ENCODE results near the gene PLD3. TPM values are rescaled to one million over a fixed set of nuclear protein-coding genes. Genes with fewer than 3 reads are reported as not detected.

PLD3 gene
- total RNA-seq, 2 donors from 2014 or later, result 328 to 639 TPM

DNA sequence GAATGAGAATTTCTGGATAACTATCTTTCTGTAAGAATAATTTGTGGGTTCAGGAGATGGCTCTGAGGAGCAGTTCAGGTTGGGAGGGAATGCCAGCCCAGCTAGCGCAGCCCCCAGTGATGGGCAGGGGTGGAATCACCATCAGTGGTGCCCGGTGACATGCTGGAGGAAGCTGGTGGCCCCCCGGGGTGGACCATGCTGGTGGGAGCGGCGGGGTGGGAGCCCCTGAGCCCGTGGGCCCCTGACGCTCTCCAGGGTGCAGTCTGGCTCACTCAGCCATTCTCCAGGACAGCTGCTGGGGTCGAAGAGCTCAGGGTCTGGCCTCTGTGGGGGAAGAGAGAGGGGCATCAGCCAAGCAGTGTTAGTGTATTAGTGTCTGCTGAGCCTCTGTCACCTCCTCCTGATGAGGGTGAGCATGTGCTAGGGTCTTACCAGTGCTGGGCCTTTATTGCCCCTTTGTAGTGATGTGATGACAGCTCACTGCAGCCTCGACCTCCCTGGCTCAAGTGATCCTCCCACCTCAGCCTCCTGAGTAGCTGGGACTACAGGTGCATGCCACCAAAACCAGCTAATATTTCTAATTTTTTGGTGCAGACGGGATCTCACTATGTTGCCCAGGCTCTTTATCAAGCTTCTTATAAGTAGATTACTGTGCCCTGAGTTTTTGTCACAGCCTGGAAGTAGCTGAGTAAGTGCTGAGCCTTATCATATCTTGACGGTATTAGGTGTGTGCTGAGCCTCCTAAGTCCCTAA is 31.1 kb downstream of the PLD3 start:
- 89% methylated on average over 11 of the region's 11 CpGs for WGBS

GRCh38 chr19:40380199-40381037 is 31.9 kb downstream of the PLD3 start:
- Histone ChIP-seq H3K4me1 (replicated peaks) (no peaks in the 10 kb centered on the region), H3K27me3 (replicated peaks; ENCODE audit: insufficient read depth) (no peaks in the 10 kb centered on the region), H3K9me3 (no peaks in the 10 kb centered on the region), H3K27ac (no peak overlapping the region), H3K36me3 (peaks cover 0 to 4% of the 10 kb centered on the region in 2 donors), H3K4me3 (no peak overlapping the region)
- no peak for DNase-seq (ENCODE audit: low spot score)
- intact Hi-C loops (cut with DNase I), result no loop called here
- no peak for TF ChIP-seq POLR2AphosphoS5 (IDR thresholded peaks at IDR 0.05)
- TF ChIP-seq, protein P1, sequence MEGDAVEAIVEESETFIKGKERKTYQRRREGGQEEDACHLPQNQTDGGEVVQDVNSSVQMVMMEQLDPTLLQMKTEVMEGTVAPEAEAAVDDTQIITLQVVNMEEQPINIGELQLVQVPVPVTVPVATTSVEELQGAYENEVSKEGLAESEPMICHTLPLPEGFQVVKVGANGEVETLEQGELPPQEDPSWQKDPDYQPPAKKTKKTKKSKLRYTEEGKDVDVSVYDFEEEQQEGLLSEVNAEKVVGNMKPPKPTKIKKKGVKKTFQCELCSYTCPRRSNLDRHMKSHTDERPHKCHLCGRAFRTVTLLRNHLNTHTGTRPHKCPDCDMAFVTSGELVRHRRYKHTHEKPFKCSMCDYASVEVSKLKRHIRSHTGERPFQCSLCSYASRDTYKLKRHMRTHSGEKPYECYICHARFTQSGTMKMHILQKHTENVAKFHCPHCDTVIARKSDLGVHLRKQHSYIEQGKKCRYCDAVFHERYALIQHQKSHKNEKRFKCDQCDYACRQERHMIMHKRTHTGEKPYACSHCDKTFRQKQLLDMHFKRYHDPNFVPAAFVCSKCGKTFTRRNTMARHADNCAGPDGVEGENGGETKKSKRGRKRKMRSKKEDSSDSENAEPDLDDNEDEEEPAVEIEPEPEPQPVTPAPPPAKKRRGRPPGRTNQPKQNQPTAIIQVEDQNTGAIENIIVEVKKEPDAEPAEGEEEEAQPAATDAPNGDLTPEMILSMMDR (IDR thresholded peaks at IDR 0.05), result no peak
- no peak for TF ChIP-seq POLR2A (IDR thresholded peaks at IDR 0.05)
- WGBS, result 81% methylated on average over 37 of the region's 37 CpGs

More for the DNA sequence above, 31.1 kb downstream of the PLD3 start:
- Histone ChIP-seq H3K4me3 (no peak overlapping the region), H3K36me3 (peaks cover 0 to 4% of the 10 kb centered on the region in 2 donors), H3K9me3 (no peaks in the 10 kb centered on the region), H3K4me1 (replicated peaks) (no peaks in the 10 kb centered on the region), H3K27me3 (replicated peaks; ENCODE audit: insufficient read depth) (no peaks in the 10 kb centered on the region), H3K27ac (no peak overlapping the region)
- TF ChIP-seq POLR2A (IDR thresholded peaks at IDR 0.05), result no peak
- TF ChIP-seq, protein P1 (IDR thresholded peaks at IDR 0.05), result no peak
- no peak for TF ChIP-seq POLR2AphosphoS5 (IDR thresholded peaks at IDR 0.05)
- intact Hi-C loops (cut with DNase I), result no loop called here
- no peak for DNase-seq (ENCODE audit: low spot score)

- H3K4me1 ChIP-seq (replicated peaks), result no peaks in the 10 kb centered on the region
- H3K9me3 ChIP-seq, result no peaks in the 10 kb centered on the region
- no peak for DNase-seq (ENCODE audit: low spot score)
- H3K4me3 ChIP-seq, result no peak overlapping the region
- H3K27ac ChIP-seq, result no peak overlapping the region
- no peaks in the 10 kb centered on the region for H3K27me3 ChIP-seq (replicated peaks; ENCODE audit: insufficient read depth)
- WGBS, result 81% methylated on average over 3 of the region's 3 CpGs
- intact Hi-C loops (cut with DNase I), result no loop called here
- H3K36me3 ChIP-seq, result peaks cover 0 to 4% of the 10 kb centered on the region in 2 donors
- TF ChIP-seq POLR2AphosphoS5 (IDR thresholded peaks at IDR 0.05) (no peak), POLR2A (IDR thresholded peaks at IDR 0.05) (no peak)
- TF ChIP-seq, protein P1 (IDR thresholded peaks at IDR 0.05), result no peak
Observed at GRCh38 chr19:40381321-40381720, 32.8 kb downstream of the PLD3 start.

GRCh38 chr19:40383668-40384248 is 35.3 kb downstream of the PLD3 start:
- no peaks in the 10 kb centered on the region for H3K27me3 ChIP-seq (replicated peaks; ENCODE audit: insufficient read depth)
- H3K27ac ChIP-seq, result no peak overlapping the region
- no peaks in the 10 kb centered on the region for H3K4me1 ChIP-seq (replicated peaks)
- H3K4me3 ChIP-seq, result no peak overlapping the region
- WGBS, result 80% methylated on average over 28 of the region's 28 CpGs
- intact Hi-C loops (cut with DNase I), result no loop called here
- no peaks in the 10 kb centered on the region for H3K9me3 ChIP-seq
- DNase-seq (ENCODE audit: low spot score), result no peak
- TF ChIP-seq, protein P1 (IDR thresholded peaks at IDR 0.05), result no peak
- TF ChIP-seq POLR2AphosphoS5 (IDR thresholded peaks at IDR 0.05) (no peak), POLR2A (IDR thresholded peaks at IDR 0.05) (no peak)
- no peaks in the 10 kb centered on the region for H3K36me3 ChIP-seq
